HepG2 (cell line): ENCODE measurements around the gene HPD. TPM values are rescaled to one million over a fixed set of nuclear protein-coding genes. Genes with fewer than 3 reads are reported as not detected.

ENCODE experiments used
- ATF6 ChIP-seq: sonication (generic); formaldehyde crosslinking; conservative IDR thresholded peaks from 2 replicates; pipeline ENCODE4 v1.4.0; 2020; ENCODE audit warnings: missing genetic modification reagents
- GABPA ChIP-seq, 2 experiments: IDR thresholded peaks; 2 replicates each; pipeline ENCODE4 v1.6.1; 2011 to 2016; ENCODE audit warnings: low read depth in 2 of 2, low read length in 1 of 2, missing biosample characterization in 1 of 2, missing genetic modification characterization in 1 of 2
- HIVEP1 ChIP-seq: sonication (generic); formaldehyde crosslinking; IDR thresholded peaks from 2 replicates; pipeline ENCODE4 v1.4.0; 2020; ENCODE audit warnings: mild to moderate bottlenecking, missing genetic modification reagents
- MIER2 ChIP-seq: IDR thresholded peaks from 2 replicates; pipeline ENCODE4 v1.6.1; 2016; ENCODE audit warnings: missing biosample characterization, missing genetic modification reagents
- RFX5 ChIP-seq: IDR thresholded peaks from 2 replicates; pipeline ENCODE4 v1.6.1; 2011; ENCODE audit warnings: low read depth, low read length, improper control_type of control experiment
- SKI ChIP-seq: fragments of 450-650 bp; IDR thresholded peaks from one replicate; pipeline ENCODE4 v1.6.1; 2018; ENCODE audit warnings: mild to moderate bottlenecking; ENCODE audit not compliant: partially characterized antibody
- SRSF1 ChIP-seq: fragments of 200-400 bp; formaldehyde crosslinking; optimal IDR thresholded peaks from 2 replicates; pipeline ENCODE3; 2017; ENCODE audit warnings: mild to moderate bottlenecking, low read depth, low read length, moderate library complexity
- ZFP90 ChIP-seq: sonication (generic); formaldehyde crosslinking; IDR thresholded peaks from 2 replicates; pipeline ENCODE4 v1.8.0; 2022; ENCODE audit warnings: missing genetic modification reagents, mild to moderate bottlenecking, inconsistent platforms, borderline replicate concordance
- ZHX2 ChIP-seq, 2 experiments: sonication (generic) in 1 of 2; formaldehyde crosslinking in 1 of 2; IDR thresholded peaks; 2 replicates each; pipeline versions ENCODE4 v1.6.1 to v1.9.0; 2014 to 2022; ENCODE audit warnings: antibody characterized with exemption in 1 of 2, borderline replicate concordance in 1 of 2, inconsistent platforms in 1 of 2, low read depth in 1 of 2, missing genetic modification reagents in 1 of 2
- ZNF281 ChIP-seq: sonication (generic); formaldehyde crosslinking; IDR thresholded peaks from 2 replicates; pipeline ENCODE4 v1.4.0; 2020; ENCODE audit warnings: missing genetic modification reagents, borderline replicate concordance
- ZNF550 ChIP-seq: sonication (generic); formaldehyde crosslinking; IDR thresholded peaks from 2 replicates; pipeline ENCODE4 v1.4.0; 2020; ENCODE audit warnings: mild to moderate bottlenecking, missing genetic modification reagents, borderline replicate concordance
- ZNF552 ChIP-seq: sonication (generic); formaldehyde crosslinking; IDR thresholded peaks from 2 replicates; pipeline ENCODE4 v1.9.0; 2022; ENCODE audit warnings: missing genetic modification reagents, mild to moderate bottlenecking, borderline replicate concordance
- ZNF687 ChIP-seq: sonication (generic); formaldehyde crosslinking; IDR thresholded peaks from 2 replicates; pipeline ENCODE4 v1.5.1; 2020; ENCODE audit warnings: mild to moderate bottlenecking, missing genetic modification reagents, moderate library complexity
- ZNF768 ChIP-seq: sonication (generic); formaldehyde crosslinking; IDR thresholded peaks from 2 replicates; pipeline ENCODE4 v1.4.0; 2020; ENCODE audit warnings: missing genetic modification reagents
- polyA plus RNA-seq, 8 experiments: library from polyadenylated mRNA; depleted of rRNA in 3 of 8; stranded (reverse) in 7 of 8; unstranded in 1 of 8; fragments of >200 nt; fragmentation: Illumina TruSeq in 4 of 8; extraction: Trizol in 4 of 8; gene quantifications; 2 replicates each; pipeline versions ENCODE4 v1.2.1 to v1.2.3, GENCODE V29; 2011 to 2016; ENCODE audit warnings: low read depth in 4 of 8, missing spikeins in 1 of 8, mixed read lengths in 1 of 8; ENCODE audit not compliant: insufficient read depth in 1 of 8
- total RNA-seq, 5 experiments: library from RNA; depleted of rRNA; stranded (reverse); fragments of >200 nt; fragmentation: Illumina TruSeq; extraction: Trizol; gene quantifications; 2 replicates each; pipeline ENCODE4 v1.2.3, GENCODE V29; 2016; ENCODE audit warnings: low read depth in 1 of 5

The HPD gene
- total and polyA plus RNA-seq, 2 of the 13 experiments (the other 11 are each of a cell fraction or from before 2014, with no cell fraction given) = 120 to 195 TPM

GRCh38 chr12:121860257-121860656 is 1.6 kb upstream of the HPD start (continued):
- TF ChIP-seq RFX5 (no peak), ZNF768 (CRISPR knock-in tag) (peak; percentile 94), ZNF552 (CRISPR knock-in tag) (no peak), ATF6 (no peak), ZFP90 (CRISPR knock-in tag) (0 out of 2 replicates have a peak, but pooled peaks have one; percentile 20), SRSF1 (no peak), ZNF281 (CRISPR knock-in tag) (peak; percentile 59; the same call in 1 of the 2 replicates), SKI (no peak), MIER2 (no peak), ZNF687 (CRISPR knock-in tag) (peak; percentile 75), HIVEP1 (CRISPR knock-in tag) (no peak), ZHX2 (IDR thresholded peaks at IDR 0.05; ENCODE audit: low read depth) (no peak), ZHX2 (CRISPR knock-in tag; IDR thresholded peaks at IDR 0.05; ENCODE audit: borderline replicate concordance) (no peak), GABPA (IDR thresholded peaks at IDR 0.05; ENCODE audit: low read depth, low read length) (no peak), GABPA (CRISPR knock-in tag; IDR thresholded peaks at IDR 0.05; ENCODE audit: low read depth) (no peak), ZNF550 (no peak)
